PC-3 (cell line): ENCODE data around the gene GPR108. TPM values are rescaled to one million over a fixed set of nuclear protein-coding genes. Genes with fewer than 3 reads are reported as not detected.
"Not testable (repeated sequence)": the region's sequence is repeated elsewhere in the genome, so short reads cannot be mapped to it uniquely, and the experiment has no call there.

Experiments
- ATAC-seq: fragments of 200-7000 bp; cut with Tn5 transposase; 2 replicates; pipeline ENCODE4 v1.9.1; 2020; ENCODE audit warnings: mild to moderate bottlenecking, moderate library complexity
- BruUV-seq: library from RNA; stranded (reverse); fragments of 400-500 nt; replicated peaks from 2 replicates; lab custom pipeline; 2021; lab: Mats Ljungman, UMichigan
- CTCF ChIA-PET: fragments of 300-600 bp; sonication (Branson Sonifier 250); formaldehyde crosslinking; loops from one replicate; lab custom pipeline; 2022; ENCODE audit warnings: antibody characterized with exemption; lab: Charles Lee
- POLR2A ChIA-PET: fragments of 300-600 bp; sonication (Branson Sonifier 250); formaldehyde crosslinking; loops from one replicate; lab custom pipeline; 2022; ENCODE audit warnings: antibody characterized with exemption; ENCODE audit not compliant: unreplicated experiment; lab: Charles Lee
- DNase-seq: peaks from one replicate; pipeline ENCODE4 v3.0.0-alpha.2; 2015
- H2AFZ ChIP-seq: fragments of 300-600 bp; sonication (generic); 2 replicates; pipeline ENCODE4 v1.6.0; 2016; ENCODE audit warnings: antibody characterized with exemption, low read length
- H3F3A ChIP-seq: fragments of 300-600 bp; sonication (generic); one replicate; pipeline ENCODE4 v1.6.0; 2017; ENCODE audit warnings: antibody characterized with exemption, low read length, control low read depth, mild to moderate bottlenecking; ENCODE audit not compliant: unreplicated experiment
- H3K27ac ChIP-seq: fragments of 300-600 bp; sonication (generic); 2 replicates; pipeline ENCODE4 v1.5.1; 2016; ENCODE audit warnings: mild to moderate bottlenecking, low read length
- H3K27me3 ChIP-seq: fragments of 300-600 bp; sonication (generic); 2 replicates; pipeline ENCODE4 v1.6.1; 2016; ENCODE audit warnings: low read length, mixed read lengths
- H3K36me3 ChIP-seq: fragments of 300-600 bp; sonication (generic); 2 replicates; pipeline ENCODE4 v1.6.1; 2016; ENCODE audit warnings: low read depth, mixed run types, low read length, mixed read lengths
- H3K4me1 ChIP-seq: fragments of 300-600 bp; sonication (generic); 2 replicates; pipeline ENCODE4 v1.5.1; 2016; ENCODE audit warnings: low read length; ENCODE audit not compliant: insufficient read depth
- H3K4me2 ChIP-seq: fragments of 300-600 bp; sonication (generic); 2 replicates; pipeline ENCODE4 v1.6.0; 2016; ENCODE audit warnings: low read length
- H3K4me3 ChIP-seq: fragments of 300-600 bp; sonication (generic); 2 replicates; pipeline ENCODE4 v1.5.1; 2016; ENCODE audit warnings: mild to moderate bottlenecking, low read length, mixed read lengths
- H3K79me2 ChIP-seq: fragments of 300-600 bp; sonication (generic); 2 replicates; pipeline ENCODE4 v1.6.1; 2017; ENCODE audit warnings: low read length, mixed read lengths
- H3K9ac ChIP-seq: fragments of 300-600 bp; sonication (generic); 2 replicates; pipeline ENCODE4 v1.6.0; 2016; ENCODE audit warnings: mild to moderate bottlenecking, low read length
- H3K9me2 ChIP-seq: fragments of 300-600 bp; sonication (generic); replicated peaks from 2 replicates; pipeline ENCODE4 v1.6.1; 2016; ENCODE audit warnings: mixed run types, low read length, mixed read lengths
- H3K9me3 ChIP-seq: fragments of 300-600 bp; sonication (generic); 2 replicates; pipeline ENCODE4 v1.6.1; 2016; ENCODE audit warnings: low read length, mixed read lengths
- H4K20me1 ChIP-seq: fragments of 300-600 bp; sonication (generic); 2 replicates; pipeline ENCODE4 v1.6.1; 2016; ENCODE audit warnings: low read length, mixed read lengths
- CTCF ChIP-seq: fragments of 300-600 bp; sonication (generic); conservative IDR thresholded peaks from 2 replicates; pipeline ENCODE4 v1.5.1; 2017; ENCODE audit warnings: antibody characterized with exemption, low read depth, mild to moderate bottlenecking, low read length
- EZH2 ChIP-seq: fragments of 300-600 bp; sonication (generic); IDR thresholded peaks from one replicate; pipeline ENCODE4 v1.6.1; 2017; ENCODE audit warnings: antibody characterized with exemption, mild to moderate bottlenecking, low read length; ENCODE audit not compliant: unreplicated experiment
- EZH2phosphoT487 ChIP-seq: fragments of 300-600 bp; sonication (generic); IDR thresholded peaks from 2 replicates; pipeline ENCODE4 v1.6.1; 2018; ENCODE audit warnings: mild to moderate bottlenecking, antibody characterized with exemption, low read length, borderline replicate concordance
- intact Hi-C: fragments of 100-400 bp; cut with micrococcal nuclease; formaldehyde crosslinking; loops from 2 replicates; pipeline ENCODE4 v1.9.0; 2023
- total RNA-seq: library from RNA; depleted of rRNA; stranded (reverse); fragments of >200 nt; gene quantifications from 2 replicates; pipeline ENCODE4 v1.2.3, GENCODE V29; 2014

The GPR108 gene
- total RNA-seq, 1 experiment from 2014 or later, result 78.7 TPM

GRCh38 chr19:6778386-6778785, 41.0 kb upstream of the GPR108 start:
- H3K36me3 ChIP-seq, result no peaks in the 10 kb centered on the region
- no peak overlapping the region for H2AFZ ChIP-seq
- intact Hi-C loops, result no loop called here
- H3K27me3 ChIP-seq, result no peaks in the 10 kb centered on the region
- no peaks in the 10 kb centered on the region for H3K79me2 ChIP-seq
- H3K9me2 ChIP-seq, result no peaks in the 10 kb centered on the region
- H3K4me2 ChIP-seq, result no peak overlapping the region
- H3K9ac ChIP-seq, result no peak overlapping the region
- DNase-seq (no peak), ATAC-seq (no peak)
- H3K27ac ChIP-seq, result no peak overlapping the region
- no TSS peak for BruUV-seq
- no peaks in the 10 kb centered on the region for H3K4me1 ChIP-seq
- H3F3A ChIP-seq, result no peaks in the 10 kb centered on the region
- no peaks in the 10 kb centered on the region for H3K9me3 ChIP-seq
- TF ChIP-seq EZH2, result no peak
- no peak for TF ChIP-seq CTCF
- TF ChIP-seq EZH2phosphoT487, result no peak
- no peak overlapping the region for H3K4me3 ChIP-seq
- ChIA-PET POLR2A (no interaction called here), CTCF (no interaction called here)
- no peaks in the 10 kb centered on the region for H4K20me1 ChIP-seq

GRCh38 chr19:6777434-6777833, 40.1 kb upstream of the GPR108 start:
- no peak overlapping the region for H3K27ac ChIP-seq
- H3K4me1 ChIP-seq, result no peaks in the 10 kb centered on the region
- no peak overlapping the region for H3K9ac ChIP-seq
- H3K4me2 ChIP-seq, result no peak overlapping the region
- no peaks in the 10 kb centered on the region for H3K36me3 ChIP-seq
- no peak for ATAC-seq
- no peak for DNase-seq
- no peak overlapping the region for H3K4me3 ChIP-seq
- TF ChIP-seq CTCF (no peak), EZH2phosphoT487 (no peak), EZH2 (no peak)
- no peaks in the 10 kb centered on the region for H3K9me3 ChIP-seq
- BruUV-seq, result no TSS peak
- no peaks in the 10 kb centered on the region for H4K20me1 ChIP-seq
- H3F3A ChIP-seq, result no peaks in the 10 kb centered on the region
- intact Hi-C loops, result no loop called here
- no peaks in the 10 kb centered on the region for H3K9me2 ChIP-seq
- H2AFZ ChIP-seq, result no peak overlapping the region
- H3K79me2 ChIP-seq, result no peaks in the 10 kb centered on the region
- H3K27me3 ChIP-seq, result no peaks in the 10 kb centered on the region
- POLR2A ChIA-PET, result no interaction called here
- CTCF ChIA-PET, result no interaction called here

GRCh38 chr19:6776999-6777398, 39.6 kb upstream of the GPR108 start:
- Histone ChIP-seq H3K27me3 (no peaks in the 10 kb centered on the region), H3K4me1 (no peaks in the 10 kb centered on the region), H3F3A (no peaks in the 10 kb centered on the region), H3K27ac (no peak overlapping the region), H3K9me2 (no peaks in the 10 kb centered on the region), H2AFZ (no peak overlapping the region), H3K79me2 (no peaks in the 10 kb centered on the region), H3K9ac (no peak overlapping the region), H4K20me1 (no peaks in the 10 kb centered on the region), H3K36me3 (no peaks in the 10 kb centered on the region), H3K9me3 (no peaks in the 10 kb centered on the region), H3K4me2 (no peak overlapping the region), H3K4me3 (no peak overlapping the region)
- intact Hi-C loops, result no loop called here
- ATAC-seq, result no peak
- TF ChIP-seq CTCF, result no peak
- TF ChIP-seq EZH2phosphoT487, result no peak
- no peak for TF ChIP-seq EZH2
- CTCF ChIA-PET, result no interaction called here
- no peak for DNase-seq
- POLR2A ChIA-PET, result no interaction called here
- no TSS peak for BruUV-seq

GRCh38 chr19:6776045-6776444, 38.7 kb upstream of the GPR108 start:
- CTCF ChIA-PET, H3K9me2 ChIP-seq, H4K20me1 ChIP-seq, H2AFZ ChIP-seq, H3K79me2 ChIP-seq, H3K4me2 ChIP-seq, H3F3A ChIP-seq, H3K4me1 ChIP-seq, H3K9ac ChIP-seq, H3K36me3 ChIP-seq, intact Hi-C loops, ATAC-seq, H3K9me3 ChIP-seq, BruUV-seq, H3K27ac ChIP-seq, H3K4me3 ChIP-seq, DNase-seq, H3K27me3 ChIP-seq, POLR2A ChIA-PET: not testable (repeated sequence)
